ENCODE results near the gene BHMT.

GRCh38 chr5:79181419-79182022 lies 69.9 kb downstream of the BHMT start:
- TF ChIP-seq CTCF (conservative IDR thresholded peaks at IDR 0.05; ENCODE audit: low read depth in 2 of 2) (no peak), POLR2AphosphoS5 (IDR thresholded peaks at IDR 0.05; ENCODE audit: low read depth) (no peak), EZH2 (IDR thresholded peaks at IDR 0.05; ENCODE audit: low read depth, unreplicated experiment) (no peak), REST (IDR thresholded peaks at IDR 0.05; ENCODE audit: unreplicated experiment) (no peak), EZH2phosphoT487 (IDR thresholded peaks at IDR 0.05; ENCODE audit: unreplicated experiment) (no peak), CREB1 (CRISPR knock-in tag; IDR thresholded peaks at IDR 0.05; ENCODE audit: low read depth) (no peak), ETS1 (IDR thresholded peaks at IDR 0.05) (no peak)

Measured in GM23338 (cell line).